H9 (cell line): Measurements from ENCODE around the gene SH3RF3. TPM values are rescaled to one million over a fixed set of nuclear protein-coding genes. Genes with fewer than 3 reads are reported as not detected.

Experiments used
- DNase-seq: peaks from one replicate; pipeline ENCODE4 v3.0.0-alpha.2; 2017
- H2AFZ ChIP-seq: one replicate; pipeline ENCODE4 v1.6.1; 2013; ENCODE audit warnings: mild to moderate bottlenecking, low read length, control low read depth, moderate library complexity
- H2AK5ac ChIP-seq: 2 replicates; pipeline ENCODE4 v1.6.1; 2013; ENCODE audit warnings: low read length, control low read depth, mixed read lengths; ENCODE audit not compliant: insufficient read length
- H2BK120ac ChIP-seq: one replicate; pipeline ENCODE4 v1.6.1; 2013; ENCODE audit warnings: low read depth, mild to moderate bottlenecking, low read length, control low read depth, inconsistent platforms; ENCODE audit not compliant: poor library complexity, severe bottlenecking
- H2BK12ac ChIP-seq: 2 replicates; pipeline ENCODE4 v1.6.1; 2013; ENCODE audit warnings: low read length, control low read depth, mixed read lengths, low read depth; ENCODE audit not compliant: insufficient read length
- H2BK15ac ChIP-seq: 2 replicates; pipeline ENCODE4 v1.6.1; 2013; ENCODE audit warnings: low read depth, low read length, control low read depth
- H2BK20ac ChIP-seq: one replicate; pipeline ENCODE4 v1.6.1; 2013; ENCODE audit warnings: low read depth, mild to moderate bottlenecking, low read length, control low read depth, inconsistent platforms; ENCODE audit not compliant: poor library complexity, severe bottlenecking
- H2BK5ac ChIP-seq: 2 replicates; pipeline ENCODE4 v1.6.1; 2013; ENCODE audit warnings: low read length, control low read depth, mixed read lengths; ENCODE audit not compliant: insufficient read length
- H3K14ac ChIP-seq: 2 replicates; pipeline ENCODE4 v1.6.1; 2013; ENCODE audit warnings: low read length, control low read depth; ENCODE audit not compliant: insufficient read depth
- H3K18ac ChIP-seq: 2 replicates; pipeline ENCODE4 v1.6.1; 2013; ENCODE audit warnings: low read depth, mild to moderate bottlenecking, mixed read lengths, low read length, control low read depth; ENCODE audit not compliant: insufficient read length
- H3K23ac ChIP-seq: 2 replicates; pipeline ENCODE4 v1.6.1; 2013; ENCODE audit warnings: low read length, control low read depth, mixed read lengths, low read depth; ENCODE audit not compliant: insufficient read length
- H3K23me2 ChIP-seq: 2 replicates; pipeline ENCODE4 v1.6.1; 2013; ENCODE audit warnings: low read depth, mild to moderate bottlenecking, mixed read lengths, low read length, control low read depth; ENCODE audit not compliant: insufficient read length, poor library complexity, severe bottlenecking
- H3K27ac ChIP-seq: 2 replicates; pipeline ENCODE4 v1.5.1; 2013; ENCODE audit warnings: low read length, control low read depth, mixed read lengths, low read depth; ENCODE audit not compliant: insufficient read length
- H3K27me3 ChIP-seq: 2 replicates; pipeline ENCODE4 v1.6.1; 2013; ENCODE audit warnings: low read length, control low read depth, inconsistent platforms; ENCODE audit not compliant: insufficient read depth
- H3K4ac ChIP-seq: 2 replicates; pipeline ENCODE4 v1.6.1; 2013; ENCODE audit warnings: low read depth, mild to moderate bottlenecking, control low read depth, inconsistent platforms, low read length, moderate library complexity
- H3K4me1 ChIP-seq: 2 replicates; pipeline ENCODE4 v1.6.1; 2013; ENCODE audit warnings: low read length, control low read depth, inconsistent platforms; ENCODE audit not compliant: insufficient read depth
- H3K4me2 ChIP-seq: 2 replicates; pipeline ENCODE4 v1.6.1; 2013; ENCODE audit warnings: low read length, control low read depth, mixed read lengths; ENCODE audit not compliant: insufficient read length, insufficient read depth
- H3K56ac ChIP-seq: 2 replicates; pipeline ENCODE4 v1.6.1; 2013; ENCODE audit warnings: low read depth, mild to moderate bottlenecking, mixed read lengths, low read length, control low read depth; ENCODE audit not compliant: insufficient read length
- H3K79me1 ChIP-seq: 2 replicates; pipeline ENCODE4 v1.6.1; 2013; ENCODE audit warnings: low read depth, mild to moderate bottlenecking, moderate library complexity, low read length, control low read depth, inconsistent platforms; ENCODE audit not compliant: insufficient read depth, poor library complexity, severe bottlenecking
- H3K79me2 ChIP-seq: 2 replicates; pipeline ENCODE4 v1.6.1; 2013; ENCODE audit warnings: low read length, control low read depth, inconsistent platforms; ENCODE audit not compliant: insufficient read depth
- H3K9ac ChIP-seq: 2 replicates; pipeline ENCODE4 v1.6.1; 2013; ENCODE audit warnings: low read length, control low read depth, mixed read lengths; ENCODE audit not compliant: insufficient read length; ENCODE audit errors: extremely low read depth
- H3K9me3 ChIP-seq: one replicate; pipeline ENCODE4 v1.6.1; 2013; ENCODE audit warnings: low read depth, low read length, inconsistent platforms; ENCODE audit not compliant: control insufficient read depth
- H3T11ph ChIP-seq: one replicate; pipeline ENCODE4 v1.6.1; 2013; ENCODE audit warnings: mild to moderate bottlenecking, low read length, control low read depth, inconsistent platforms
- H4K20me1 ChIP-seq: one replicate; pipeline ENCODE4 v1.6.1; 2013; ENCODE audit not compliant: control insufficient read depth, insufficient read length, insufficient read depth
- H4K5ac ChIP-seq: 2 replicates; pipeline ENCODE4 v1.6.1; 2013; ENCODE audit warnings: low read depth, mild to moderate bottlenecking, mixed read lengths, low read length, control low read depth; ENCODE audit not compliant: insufficient read length
- H4K8ac ChIP-seq: replicated peaks from 2 replicates; pipeline ENCODE4 v1.6.1; 2013; ENCODE audit warnings: low read length, control low read depth, mixed read lengths, low read depth; ENCODE audit not compliant: insufficient read length
- H4K91ac ChIP-seq: 2 replicates; pipeline ENCODE4 v1.6.1; 2013; ENCODE audit warnings: low read depth, mild to moderate bottlenecking, moderate library complexity, mixed read lengths, low read length, control low read depth; ENCODE audit not compliant: insufficient read length
- H3K27ac Mint-ChIP-seq, 3 experiments: 2 replicates in 2 of 3; 3 replicates in 1 of 3; pipeline ENCODE4 v1.8.0; 2020 to 2021; ENCODE audit warnings: mixed read lengths in 3 of 3, mild to moderate bottlenecking in 1 of 3, moderate library complexity in 1 of 3
- H3K27me3 Mint-ChIP-seq: 2 replicates; pipeline ENCODE4 v1.8.0; 2021; ENCODE audit warnings: low read depth, mild to moderate bottlenecking, moderate library complexity, mixed read lengths
- H3K36me3 Mint-ChIP-seq, 3 experiments: 2 replicates in 2 of 3; 3 replicates in 1 of 3; pipeline ENCODE4 v1.8.0; 2020 to 2021; ENCODE audit warnings: low read depth in 3 of 3, mixed read lengths in 3 of 3; ENCODE audit not compliant: insufficient read depth in 1 of 3
- H3K4me1 Mint-ChIP-seq, 2 experiments: 2 replicates each; pipeline ENCODE4 v1.8.0; 2020; ENCODE audit warnings: mixed read lengths in 2 of 2
- H3K4me3 Mint-ChIP-seq, 2 experiments: 2 replicates in 1 of 2; 3 replicates in 1 of 2; pipeline ENCODE4 v1.8.0; 2020 to 2021; ENCODE audit warnings: mild to moderate bottlenecking in 2 of 2, mixed read lengths in 2 of 2, moderate library complexity in 1 of 2
- H3K9me3 Mint-ChIP-seq, 2 experiments: 2 replicates in 1 of 2; 3 replicates in 1 of 2; pipeline ENCODE4 v1.8.0; 2020; ENCODE audit warnings: mild to moderate bottlenecking in 2 of 2, mixed read lengths in 2 of 2, moderate library complexity in 1 of 2
- CTCF ChIP-seq: fragments of 200-600 bp; sonication (generic); conservative IDR thresholded peaks from 3 replicates; pipeline ENCODE4 v1.8.0; 2021; ENCODE audit warnings: antibody characterized with exemption, mild to moderate bottlenecking
- WGBS: extraction: QIAGEN DNeasy Blood & Tissue Kit; methylation state at CpG from one replicate; pipeline ENCODE4 v1.1.7; 2013; ENCODE audit warnings: missing lambda C conversion rate, low lambda C conversion rate, mixed read lengths; ENCODE audit not compliant: insufficient read length; ENCODE audit errors: extremely low coverage; 5-methylcytosine and 5-hydroxymethylcytosine counted together
- total RNA-seq: library from RNA; stranded (reverse); gene quantifications from 2 replicates; pipeline ENCODE4 v1.2.1, GENCODE V29; 2021

Gene SH3RF3
- total RNA-seq, 1 experiment from 2014 or later: 0.46 TPM

DNA sequence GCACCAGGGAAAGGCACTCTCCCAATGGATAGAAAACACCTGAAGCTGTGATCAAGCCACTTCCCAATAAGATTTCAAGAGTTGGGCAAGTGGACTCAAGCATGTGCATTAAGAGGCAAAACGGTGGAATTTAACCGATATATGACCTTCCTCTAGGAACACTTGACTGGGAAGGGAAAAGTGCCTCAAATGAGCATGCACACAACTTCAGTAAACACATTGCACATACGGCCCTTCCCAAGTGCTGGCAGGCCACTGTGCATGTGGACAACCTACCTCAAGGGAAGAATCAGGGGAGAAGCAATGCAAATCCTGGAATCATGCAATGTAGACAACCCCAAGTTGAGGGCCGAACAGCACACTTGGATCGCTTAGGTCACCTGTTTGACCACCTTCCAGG is 23.9 kb upstream of the SH3RF3 start:
- no peak overlapping the region for H2BK15ac ChIP-seq
- no peak for DNase-seq
- no peak overlapping the region for H4K8ac ChIP-seq
- H4K20me1 ChIP-seq: no peaks in the 10 kb centered on the region
- H3K14ac ChIP-seq: no peak overlapping the region
- no peak overlapping the region for H3K23ac ChIP-seq
- H3K79me1 ChIP-seq: no peaks in the 10 kb centered on the region
- no peak overlapping the region for H2AK5ac ChIP-seq
- Mint-ChIP-seq H3K4me3 (no peak overlapping the region), H3K36me3 (no peaks in the 10 kb centered on the region; a peak in 1 of 7 replicates), H3K9me3 (peaks cover 0 to 11% of the 10 kb centered on the region in 2 experiments; a peak in 4 of 5 replicates), H3K4me1 (peaks cover 10 to 19% of the 10 kb centered on the region in 2 experiments), H3K27me3 (peaks cover 89% of the 10 kb centered on the region), H3K27ac (no peak overlapping the region)
- no peak overlapping the region for H3K4me2 ChIP-seq
- H2BK5ac ChIP-seq: no peak overlapping the region
- H3K79me2 ChIP-seq: no peaks in the 10 kb centered on the region
- WGBS: no CpG with 5 or more reads among the region's 5 CpGs
- no peak overlapping the region for H3K9ac ChIP-seq
- no peak overlapping the region for H3K27ac ChIP-seq
- no peak overlapping the region for H3K56ac ChIP-seq
- no peak overlapping the region for H2AFZ ChIP-seq
- no peak overlapping the region for H2BK120ac ChIP-seq
- no peaks in the 10 kb centered on the region for H3K9me3 ChIP-seq
- H3T11ph ChIP-seq: no peak overlapping the region
- H2BK12ac ChIP-seq: no peak overlapping the region
- no peaks in the 10 kb centered on the region for H3K4me1 ChIP-seq
- no peaks in the 10 kb centered on the region for H3K23me2 ChIP-seq
- no peak overlapping the region for H3K4ac ChIP-seq
- no peak overlapping the region for H2BK20ac ChIP-seq
- peaks cover 25% of the 10 kb centered on the region; the same call in 1 of the 2 replicates for H3K27me3 ChIP-seq
- no peak overlapping the region for H4K5ac ChIP-seq
- no peak overlapping the region for H4K91ac ChIP-seq
- H3K18ac ChIP-seq: no peak overlapping the region
- no peak for TF ChIP-seq CTCF
